GM21576 (cell line): Measurements from ENCODE around the gene SRGAP3.
"Not testable (repeated sequence)": the region's sequence is repeated elsewhere in the genome, so short reads cannot be mapped to it uniquely, and the experiment has no call there.

Source experiments
- ATAC-seq: cut with Tn5 transposase; IDR thresholded peaks from one replicate; pipeline ENCODE4 v1.9.1; 2021; ENCODE audit warnings: mild to moderate bottlenecking, moderate library complexity; ENCODE audit not compliant: unreplicated experiment

SRGAP3 gene

GRCh38 chr3:9249273-9250192 lies at the start of gene SRGAP3:
TSS of gene SRGAP3 (minus strand) at chr3:9249646. CDS start at chr3:9248951, 695 bp downstream.
- ATAC-seq, result peak; percentile 100

GRCh38 chr3:9298236-9298635 lies 48.8 kb upstream of the SRGAP3 start:
- no peak for ATAC-seq

- no peak for ATAC-seq
Observed at GRCh38 chr3:9296241-9296640, 46.8 kb upstream of the SRGAP3 start.

GRCh38 chr3:9295007-9295406 lies 45.6 kb upstream of the SRGAP3 start:
- no peak for ATAC-seq

GRCh38 chr3:9293953-9294352 lies 44.5 kb upstream of the SRGAP3 start:
- ATAC-seq, result not testable (repeated sequence)

- ATAC-seq, result no peak
Observed at GRCh38 chr3:9293076-9293475, 43.6 kb upstream of the SRGAP3 start.

GRCh38 chr3:9292516-9292915 lies 43.1 kb upstream of the SRGAP3 start:
- no peak for ATAC-seq

GRCh38 chr3:9291821-9292410 lies 42.5 kb upstream of the SRGAP3 start:
- ATAC-seq, result no peak

- ATAC-seq, result no peak
Observed at GRCh38 chr3:9290566-9290965, 41.1 kb upstream of the SRGAP3 start.

- ATAC-seq, result not testable (repeated sequence)
Observed at GRCh38 chr3:9281533-9281932, 32.1 kb upstream of the SRGAP3 start.

GRCh38 chr3:9280451-9281219 lies 31.2 kb upstream of the SRGAP3 start:
- no peak for ATAC-seq

GRCh38 chr3:9279966-9280365 lies 30.5 kb upstream of the SRGAP3 start:
- ATAC-seq, result no peak

- no peak for ATAC-seq
Observed at GRCh38 chr3:9278498-9278897, 29.1 kb upstream of the SRGAP3 start.

GRCh38 chr3:9278085-9278484 lies 28.6 kb upstream of the SRGAP3 start:
- no peak for ATAC-seq

GRCh38 chr3:9276761-9277370 lies 27.4 kb upstream of the SRGAP3 start:
- no peak for ATAC-seq

GRCh38 chr3:9271903-9272302 lies 22.5 kb upstream of the SRGAP3 start:
- no peak for ATAC-seq

GRCh38 chr3:9270704-9271103 lies 21.3 kb upstream of the SRGAP3 start:
- no peak for ATAC-seq

GRCh38 chr3:9266716-9267115 lies 17.3 kb upstream of the SRGAP3 start:
- no peak for ATAC-seq

GRCh38 chr3:9260305-9260704 lies 10.9 kb upstream of the SRGAP3 start:
- no peak for ATAC-seq

- no peak for ATAC-seq
Observed at GRCh38 chr3:9257092-9257491, 7.6 kb upstream of the SRGAP3 start.

GRCh38 chr3:9255976-9256375 lies 6.5 kb upstream of the SRGAP3 start:
- ATAC-seq, result no peak
